ENCODE data around the gene ADAM21.
"Not testable (repeated sequence)": the region's sequence is repeated elsewhere in the genome, so short reads cannot be mapped to it uniquely, and the experiment has no call there.

The ADAM21 gene

DNA sequence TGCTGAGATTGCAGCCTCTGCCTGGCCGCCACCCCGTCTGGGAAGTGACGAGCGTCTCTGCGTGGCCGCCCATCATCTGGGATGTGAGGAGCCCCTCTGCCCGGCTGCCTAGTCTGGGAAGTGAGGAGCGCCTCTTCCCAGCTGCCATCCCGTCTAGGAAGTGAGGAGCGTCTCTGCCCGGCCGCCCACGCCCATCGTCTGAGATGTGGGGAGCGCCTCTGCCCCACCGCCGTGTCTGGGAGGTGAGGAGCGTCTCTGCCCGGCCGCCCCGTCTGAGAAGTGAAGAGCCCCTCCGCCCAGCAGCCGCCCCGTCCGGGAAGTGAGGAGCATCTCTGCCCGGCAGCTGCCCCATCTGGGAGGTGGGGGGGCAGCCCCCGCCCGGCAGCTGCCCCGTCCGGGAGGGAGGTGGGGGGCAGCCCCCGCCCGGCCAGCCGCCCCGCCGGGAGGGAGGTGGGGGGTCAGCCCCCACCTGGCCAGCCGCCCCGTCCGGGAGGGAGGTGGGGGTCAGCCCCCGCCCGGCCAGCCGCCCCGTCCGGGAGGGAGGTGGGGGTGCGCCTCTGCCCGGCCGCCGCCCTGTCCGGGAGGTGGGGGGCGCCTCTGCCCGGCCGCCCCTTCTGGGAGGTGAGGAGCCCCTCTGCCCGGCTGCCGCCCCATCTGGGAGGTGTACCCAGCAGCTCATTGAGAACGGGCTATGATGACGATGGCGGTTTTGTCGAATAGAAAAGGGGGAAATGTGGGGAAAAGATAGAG is 25.6 kb downstream of the ADAM21 start:
- not testable (repeated sequence) for DNase-seq (ENCODE audit: low read depth)

GRCh38 chr14:70489579-70490200 is 37.7 kb downstream of the ADAM21 start:
- no peak for DNase-seq (ENCODE audit: low read depth)

- no peak for DNase-seq (ENCODE audit: low read depth)
These were observed 46.2 kb downstream of the ADAM21 start for GRCh38 chr14:70498191-70498590.
